ENCODE results near the gene BCAT1. TPM values are rescaled to one million over a fixed set of nuclear protein-coding genes. Genes with fewer than 3 reads are reported as not detected.

BCAT1 gene
- total RNA-seq, 1 donor = 52.2 TPM

DNA sequence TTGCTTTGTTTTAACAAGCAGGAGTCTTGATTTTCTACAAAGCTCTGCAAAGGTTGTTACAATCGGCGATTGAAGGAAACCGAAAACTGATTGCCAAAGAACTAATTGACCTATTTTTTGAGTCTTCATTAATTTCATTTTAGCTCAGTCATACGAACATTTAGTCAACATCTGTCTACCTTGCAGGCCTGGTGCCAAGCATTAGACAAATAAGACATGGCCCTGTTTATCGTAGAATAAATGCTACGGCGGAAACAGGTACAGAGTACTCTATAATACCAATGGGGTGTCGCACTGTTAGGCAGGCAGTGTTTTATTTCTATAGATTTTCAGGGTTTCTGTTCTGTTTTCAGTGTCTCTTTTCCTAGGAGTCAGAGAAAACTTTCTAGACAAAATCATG, 171.5 kb downstream of the BCAT1 start:
- DNase-seq (ENCODE audit: low read depth in 2 of 3, low spot score in 2 of 3) = no peak

DNA sequence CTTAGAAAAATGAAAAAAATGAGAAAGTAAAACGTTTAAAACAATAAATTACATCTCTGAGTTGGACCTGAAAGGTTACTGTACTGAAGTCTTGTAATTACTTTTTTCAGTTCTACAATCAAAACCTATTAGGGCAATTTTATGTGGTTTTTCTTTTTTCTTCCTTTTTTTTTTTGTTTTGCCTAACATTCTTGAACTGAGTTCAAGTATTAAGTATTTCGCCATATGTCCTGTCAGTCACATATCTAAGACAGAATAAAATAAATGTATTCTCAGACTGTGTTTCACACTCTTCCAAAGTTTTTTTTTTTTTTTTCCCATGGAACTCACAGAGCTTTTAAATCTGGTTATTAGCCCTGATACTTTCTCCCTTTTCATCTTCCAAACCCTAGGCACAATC, 172.0 kb downstream of the BCAT1 start:
- no peak for DNase-seq (ENCODE audit: low read depth in 2 of 3, low spot score in 2 of 3)

- DNase-seq (ENCODE audit: low read depth in 2 of 3, low spot score in 2 of 3) = no peak
Observed at GRCh38 chr12:24775073-24775472, 173.8 kb downstream of the BCAT1 start.

DNA sequence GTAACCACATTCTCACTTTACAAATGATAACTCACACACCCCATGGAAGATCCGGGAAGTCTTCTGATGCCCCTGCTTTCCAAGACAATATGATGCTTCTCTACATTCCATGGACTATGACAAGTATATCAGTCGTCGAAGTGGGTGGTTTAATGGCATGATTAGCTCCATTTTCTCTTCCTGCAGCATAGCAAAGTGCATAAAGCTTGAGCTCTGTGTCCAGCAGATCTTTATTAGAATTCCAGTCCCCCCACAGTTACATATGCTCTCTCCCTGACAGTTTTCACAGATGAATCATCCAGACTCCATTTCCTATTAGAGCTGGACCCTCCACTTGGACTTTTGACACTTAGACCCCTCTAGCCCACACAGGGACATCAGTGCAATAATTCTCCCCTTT, 174.9 kb downstream of the BCAT1 start:
- DNase-seq (ENCODE audit: low read depth in 2 of 3, low spot score in 2 of 3) = no peak

DNA sequence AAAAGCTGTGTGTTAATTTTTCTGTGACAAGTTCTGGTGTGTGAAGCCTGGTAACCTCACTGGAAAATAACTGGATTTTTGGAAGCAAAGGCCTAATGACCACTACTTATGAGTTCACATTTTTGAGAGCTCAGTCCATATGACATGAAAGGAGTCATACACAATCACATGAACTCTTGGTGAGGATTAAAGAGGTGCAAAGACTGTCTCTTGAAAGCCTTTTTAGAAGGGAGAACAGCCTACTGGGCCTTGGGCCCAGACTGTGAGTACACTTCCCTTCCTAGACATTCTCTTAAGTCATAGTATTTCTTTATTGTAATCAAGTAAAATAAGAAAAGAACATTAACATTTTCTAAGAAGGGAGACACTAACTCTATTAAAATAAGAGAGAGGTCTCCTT, 176.1 kb downstream of the BCAT1 start:
- no peak for DNase-seq (ENCODE audit: low read depth in 2 of 3, low spot score in 2 of 3)

GRCh38 chr12:24770821-24771220, 178.1 kb downstream of the BCAT1 start:
- no peak for DNase-seq (ENCODE audit: low read depth in 2 of 3, low spot score in 2 of 3)

GRCh38 chr12:24770334-24770733, 178.6 kb downstream of the BCAT1 start:
- no peak for DNase-seq (ENCODE audit: low read depth in 2 of 3, low spot score in 2 of 3)

- DNase-seq (ENCODE audit: low read depth in 2 of 3, low spot score in 2 of 3) = no peak
Observed at GRCh38 chr12:24769682-24770081, 179.2 kb downstream of the BCAT1 start.

GRCh38 chr12:24768415-24768814, 180.5 kb downstream of the BCAT1 start:
- no peak for DNase-seq (ENCODE audit: low read depth in 2 of 3, low spot score in 2 of 3)

DNA sequence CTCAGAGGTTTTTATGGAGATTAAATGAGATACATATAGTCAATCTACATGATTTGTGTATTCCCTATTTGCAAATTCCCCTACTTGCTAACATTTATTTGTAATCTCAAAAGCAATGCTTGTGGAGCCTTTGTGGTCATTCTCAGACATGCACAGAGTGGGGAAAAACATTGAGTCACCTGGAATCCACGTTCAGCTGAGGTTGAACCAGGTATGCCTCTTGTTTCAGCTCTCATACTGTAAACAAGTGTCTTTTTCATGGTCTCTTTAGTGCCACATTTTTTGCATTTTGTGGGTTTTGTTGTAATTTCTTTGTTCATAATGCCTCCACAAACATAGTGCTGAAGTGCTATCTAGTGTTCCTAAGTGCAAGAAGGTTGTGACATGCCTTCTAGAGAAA, 181.9 kb downstream of the BCAT1 start:
- DNase-seq (ENCODE audit: low read depth in 2 of 3, low spot score in 2 of 3) = no peak

DNA sequence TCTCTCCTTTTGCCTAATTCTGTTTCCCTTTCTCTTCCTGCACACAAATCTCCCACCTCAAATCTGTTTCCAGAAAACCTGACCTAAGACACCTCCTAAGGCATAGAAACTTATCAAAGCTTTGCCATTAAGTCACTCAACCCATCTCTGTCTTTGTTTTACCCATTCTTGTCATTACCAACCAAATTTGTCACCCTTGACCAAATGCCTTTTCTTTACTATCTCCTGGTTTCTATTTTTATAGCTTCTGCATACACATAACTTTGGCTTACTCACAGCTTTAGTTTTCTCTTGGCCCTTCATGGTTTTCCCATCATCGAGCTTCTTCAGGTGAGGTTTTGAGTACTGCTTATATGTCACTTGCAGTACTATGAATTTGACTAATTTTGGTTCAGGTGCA, 184.2 kb downstream of the BCAT1 start:
- no peak for DNase-seq (ENCODE audit: low read depth in 2 of 3, low spot score in 2 of 3)

GRCh38 chr12:24760606-24761378, 188.1 kb downstream of the BCAT1 start:
- no peak for DNase-seq (ENCODE audit: low read depth in 2 of 3, low spot score in 2 of 3)

GRCh38 chr12:24760162-24760561, 188.7 kb downstream of the BCAT1 start:
- DNase-seq (ENCODE audit: low read depth in 2 of 3, low spot score in 2 of 3) = no peak

Other genes with a start within 250 kb of the BCAT1 start
- 0.54 TPM for gene DNAI7, start 246.1 kb upstream of the BCAT1 start, total RNA-seq
- 15.1 TPM for gene ETFRF1, start 246.1 kb upstream of the BCAT1 start, total RNA-seq

All from hematopoietic multipotent progenitor cell (in vitro differentiated cells).